ENCODE data around the gene NADSYN1.

NADSYN1 gene

DNA sequence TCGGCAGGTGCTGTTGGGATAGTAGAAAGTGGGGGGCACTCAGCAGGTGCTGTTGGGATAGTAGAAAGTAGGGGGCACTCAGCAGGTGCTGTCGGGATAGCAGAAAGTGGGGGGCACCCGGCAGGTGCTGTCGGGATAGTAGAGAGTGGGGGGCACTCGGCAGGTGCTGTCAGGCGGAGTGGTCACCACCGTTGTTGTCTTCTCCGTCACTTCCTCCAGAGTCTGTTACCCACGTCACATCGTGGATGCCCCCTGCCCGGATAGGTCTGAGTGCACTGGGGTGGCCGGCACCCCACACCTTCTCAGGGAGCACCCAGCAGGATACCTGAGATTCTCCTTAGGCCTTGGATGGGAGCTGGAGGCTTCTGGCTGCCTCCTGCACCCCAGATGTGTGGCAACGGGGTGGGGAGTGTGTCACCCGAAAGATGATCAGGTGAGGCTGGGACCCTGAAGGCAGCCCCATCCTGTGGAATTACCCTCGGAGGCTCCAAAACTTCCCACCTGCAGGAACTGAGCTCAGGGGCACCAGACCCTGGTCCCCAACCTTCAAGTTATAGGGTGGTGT is 50.0 kb downstream of the NADSYN1 start:
- H3K4me3 ChIP-seq (replicated peaks; ENCODE audit: low read depth, low read length) = no peak overlapping the region
- DNase-seq (ENCODE audit: low read depth) = no peak
- no peak for TF ChIP-seq CTCF (IDR thresholded peaks at IDR 0.05; ENCODE audit: low read length, missing control alignments)

DNA sequence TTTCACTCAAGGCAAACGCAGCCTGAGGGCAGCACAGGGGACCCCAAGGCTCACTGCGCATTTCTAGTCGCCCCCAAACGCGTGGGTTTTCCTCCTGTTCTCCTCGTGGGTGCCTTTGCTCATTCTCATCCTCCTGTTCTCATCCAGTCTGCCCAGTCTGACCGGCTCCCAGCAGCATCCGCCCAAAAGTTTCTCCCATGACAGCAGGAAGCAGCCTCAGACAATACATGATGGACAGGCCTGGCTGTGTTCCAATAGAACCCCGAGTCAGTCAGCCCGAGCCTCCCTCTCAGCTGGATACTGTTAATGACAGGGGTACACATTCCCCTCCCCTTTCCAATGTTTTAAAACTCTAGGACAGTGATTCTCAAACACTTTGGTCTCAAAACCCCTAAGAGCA is 51.5 kb downstream of the NADSYN1 start:
- TF ChIP-seq CTCF (IDR thresholded peaks at IDR 0.05; ENCODE audit: low read length, missing control alignments) = no peak
- no peak overlapping the region for H3K4me3 ChIP-seq (replicated peaks; ENCODE audit: low read depth, low read length)
- DNase-seq (ENCODE audit: low read depth) = no peak

DNA sequence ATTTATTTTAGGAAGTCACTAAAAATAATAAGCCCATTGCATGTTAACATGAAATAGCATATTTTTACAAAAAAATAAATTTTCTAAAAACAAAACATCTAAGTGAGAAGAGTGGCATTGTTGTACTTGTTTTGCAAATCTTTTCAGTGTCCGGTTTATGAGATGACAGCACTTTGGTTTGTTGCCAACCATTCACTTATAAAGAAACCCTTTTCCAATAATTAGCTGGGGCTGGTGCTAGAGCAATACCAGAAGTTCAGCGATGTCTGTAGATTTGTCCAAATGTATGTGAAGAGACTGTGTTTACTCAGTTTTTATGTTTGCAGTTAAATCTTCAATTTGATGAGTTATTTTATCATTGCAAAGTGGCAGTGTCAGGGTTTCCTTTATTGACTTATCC is 52.0 kb downstream of the NADSYN1 start:
- no peak for TF ChIP-seq CTCF (IDR thresholded peaks at IDR 0.05; ENCODE audit: low read length, missing control alignments)
- no peak overlapping the region for H3K4me3 ChIP-seq (replicated peaks; ENCODE audit: low read depth, low read length)
- peak; percentile 8 for DNase-seq (ENCODE audit: low read depth)

GRCh38 chr11:71505781-71506180 is 52.8 kb downstream of the NADSYN1 start:
- DNase-seq (ENCODE audit: low read depth) = no peak

DNA sequence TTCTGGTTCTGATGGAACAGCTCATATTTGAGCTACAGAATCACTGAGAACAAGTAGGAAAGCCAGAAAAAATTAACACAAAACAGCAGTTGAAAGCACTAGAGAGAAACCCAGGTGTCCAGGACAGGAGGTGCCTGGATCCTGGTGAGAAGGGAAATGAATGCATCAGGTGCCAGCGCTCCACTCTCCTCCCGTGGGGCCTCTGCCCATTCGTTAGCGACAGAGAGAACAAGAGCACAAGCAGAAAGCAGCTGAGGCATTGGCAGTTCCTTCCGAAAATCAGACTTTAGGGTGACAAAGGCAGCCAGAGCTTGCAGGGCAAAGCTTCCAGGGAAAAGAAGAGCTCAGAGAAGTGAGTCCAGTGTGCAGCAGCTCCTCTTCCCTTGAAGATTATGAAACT is 54.1 kb downstream of the NADSYN1 start:
- no peak for DNase-seq (ENCODE audit: low read depth)
- H3K4me3 ChIP-seq (replicated peaks; ENCODE audit: low read depth, low read length) = no peak overlapping the region
- TF ChIP-seq CTCF (IDR thresholded peaks at IDR 0.05; ENCODE audit: low read length, missing control alignments) = no peak

More at GRCh38 chr11:71505781-71506180, 52.8 kb downstream of the NADSYN1 start:
- TF ChIP-seq CTCF (IDR thresholded peaks at IDR 0.05; ENCODE audit: low read length, missing control alignments) = no peak
- no peak overlapping the region for H3K4me3 ChIP-seq (replicated peaks; ENCODE audit: low read depth, low read length)

GRCh38 chr11:71518506-71519471 is 65.8 kb downstream of the NADSYN1 start:
- no peak overlapping the region for H3K4me3 ChIP-seq (replicated peaks; ENCODE audit: low read depth, low read length)
- TF ChIP-seq CTCF (IDR thresholded peaks at IDR 0.05; ENCODE audit: low read length, missing control alignments) = no peak
- no peak for DNase-seq (ENCODE audit: low read depth)

Measured in fibroblast of pulmonary artery (primary cell).